PFSK-1 (cell line): ENCODE measurements around the gene DMTF1.

Experiments
- FOXP2 ChIP-seq: optimal IDR thresholded peaks from 2 replicates; pipeline ENCODE3; 2011; ENCODE audit warnings: borderline replicate concordance, control low read depth, inconsistent platforms; ENCODE audit not compliant: insufficient read depth; ENCODE audit errors: extremely low read length, extremely low read depth
- POLR2AphosphoS5 ChIP-seq: IDR thresholded peaks from 2 replicates; pipeline ENCODE4 v1.6.1; 2012; ENCODE audit warnings: low read depth, mild to moderate bottlenecking, control low read depth, low read length, moderate library complexity
- REST ChIP-seq, 2 experiments: IDR thresholded peaks; 2 replicates each; pipeline versions ENCODE4 v1.6.1 to v1.8.0; 2011 to 2012; ENCODE audit warnings: low read depth in 2 of 2, low read length in 2 of 2, control low read depth in 1 of 2, inconsistent platforms in 1 of 2, mild to moderate bottlenecking in 1 of 2, moderate library complexity in 1 of 2; ENCODE audit not compliant: insufficient read depth in 1 of 2
- SIN3A ChIP-seq: IDR thresholded peaks from 2 replicates; pipeline ENCODE4 v1.6.1; 2012; ENCODE audit warnings: mild to moderate bottlenecking, low read length, moderate library complexity, borderline replicate concordance; ENCODE audit not compliant: insufficient read depth
- TAF1 ChIP-seq: IDR thresholded peaks from 2 replicates; pipeline ENCODE4 v1.6.1; 2012; ENCODE audit warnings: low read length, control low read depth, borderline replicate concordance; ENCODE audit not compliant: insufficient read depth

The DMTF1 gene

GRCh38 chr7:87212498-87212897, 60.2 kb downstream of the DMTF1 start:
- TF ChIP-seq FOXP2 (no peak), REST (IDR thresholded peaks at IDR 0.05; ENCODE audit: insufficient read depth in 1 of 2, low read depth in 2 of 2, low read length in 2 of 2) (no peak)

GRCh38 chr7:87213252-87213651, 61.0 kb downstream of the DMTF1 start:
- TF ChIP-seq REST (IDR thresholded peaks at IDR 0.05; ENCODE audit: insufficient read depth in 1 of 2, low read depth in 2 of 2, low read length in 2 of 2) (no peak), POLR2AphosphoS5 (no peak), TAF1 (no peak), FOXP2 (no peak), SIN3A (no peak)

- TF ChIP-seq FOXP2 (no peak), POLR2AphosphoS5 (no peak), SIN3A (no peak), REST (IDR thresholded peaks at IDR 0.05; ENCODE audit: insufficient read depth in 1 of 2, low read depth in 2 of 2, low read length in 2 of 2) (no peak), TAF1 (no peak)
Measured at GRCh38 chr7:87213811-87214210, 61.6 kb downstream of the DMTF1 start.

GRCh38 chr7:87215046-87215445, 62.8 kb downstream of the DMTF1 start:
- TF ChIP-seq FOXP2 (no peak), SIN3A (no peak), REST (IDR thresholded peaks at IDR 0.05; ENCODE audit: insufficient read depth in 1 of 2, low read depth in 2 of 2, low read length in 2 of 2) (no peak), POLR2AphosphoS5 (no peak), TAF1 (no peak)

GRCh38 chr7:87216701-87217508, 64.7 kb downstream of the DMTF1 start:
- TF ChIP-seq TAF1 (no peak), SIN3A (no peak), REST (IDR thresholded peaks at IDR 0.05; ENCODE audit: insufficient read depth in 1 of 2, low read depth in 2 of 2, low read length in 2 of 2) (no peak), POLR2AphosphoS5 (no peak), FOXP2 (no peak)
